ENCODE data around the gene ZNF454. TPM values are rescaled to one million over a fixed set of nuclear protein-coding genes. Genes with fewer than 3 reads are reported as not detected.
A peak's percentile ranks its signal among the peaks of the same experiment; 100 is the strongest.

ZNF454 gene
- 0.15 TPM for total RNA-seq (ENCODE audit: unreplicated experiment)
- long read RNA-seq = 0 reads

GRCh38 chr5:178940569-178941360 is at the start of gene ZNF454:
Gene ZNF454 (plus strand): TSS chr5:178941198. CDS start chr5:178942792, 1,594 bp downstream.
- Mint-ChIP-seq H3K4me3 (ENCODE audit: unreplicated experiment) (peak within 1 kb of the TSS; percentile 28), H3K27ac (ENCODE audit: unreplicated experiment) (no peak within 1 kb of the TSS), H3K27me3 (ENCODE audit: unreplicated experiment) (peaks cover 11% of the 10 kb centered on the region), H3K9me3 (ENCODE audit: unreplicated experiment) (peaks cover 59% of the 10 kb centered on the region), H3K36me3 (ENCODE audit: low read depth, unreplicated experiment) (peaks cover 33% of the 10 kb centered on the region), H3K4me1 (ENCODE audit: unreplicated experiment) (no peaks in the 10 kb centered on the region)
- DNase-seq (ENCODE audit: low spot score) = no peak
- no peak for TF ChIP-seq CTCF (IDR thresholded peaks at IDR 0.05; ENCODE audit: unreplicated experiment)

- peak within 1 kb of the TSS; percentile 93 for H3K4me3 Mint-ChIP-seq (ENCODE audit: unreplicated experiment)
- H3K27me3 Mint-ChIP-seq (ENCODE audit: unreplicated experiment) = no peaks in the 10 kb centered on the region
- H3K9me3 Mint-ChIP-seq (ENCODE audit: unreplicated experiment) = peaks cover 4% of the 10 kb centered on the region
- peaks cover 3% of the 10 kb centered on the region for H3K4me1 Mint-ChIP-seq (ENCODE audit: unreplicated experiment)
- no peak for TF ChIP-seq CTCF (IDR thresholded peaks at IDR 0.05; ENCODE audit: unreplicated experiment)
- no peak within 1 kb of the TSS for H3K27ac Mint-ChIP-seq (ENCODE audit: unreplicated experiment)
- peaks cover 19% of the 10 kb centered on the region for H3K36me3 Mint-ChIP-seq (ENCODE audit: low read depth, unreplicated experiment)
- peak; percentile 70 for DNase-seq (ENCODE audit: low spot score)
Measured at GRCh38 chr5:178895615-178896571, 45.1 kb upstream of the ZNF454 start, which contains the start of gene ZFP2. Gene ZFP2 (plus strand): TSS chr5:178895913. CDS start chr5:178931314, 35,401 bp downstream.

GRCh38 chr5:178899289-178899688 is 41.7 kb upstream of the ZNF454 start:
- Mint-ChIP-seq H3K27me3 (ENCODE audit: unreplicated experiment) (peaks cover 2% of the 10 kb centered on the region), H3K4me1 (ENCODE audit: unreplicated experiment) (peaks cover 3% of the 10 kb centered on the region), H3K27ac (ENCODE audit: unreplicated experiment) (no peak overlapping the region), H3K9me3 (ENCODE audit: unreplicated experiment) (peaks cover 4% of the 10 kb centered on the region), H3K4me3 (ENCODE audit: unreplicated experiment) (no peak overlapping the region), H3K36me3 (ENCODE audit: low read depth, unreplicated experiment) (peaks cover 26% of the 10 kb centered on the region)
- no peak for DNase-seq (ENCODE audit: low spot score)
- no peak for TF ChIP-seq CTCF (IDR thresholded peaks at IDR 0.05; ENCODE audit: unreplicated experiment)

- Mint-ChIP-seq H3K9me3 (ENCODE audit: unreplicated experiment) (peaks cover 4% of the 10 kb centered on the region), H3K36me3 (ENCODE audit: low read depth, unreplicated experiment) (peaks cover 29% of the 10 kb centered on the region), H3K27ac (ENCODE audit: unreplicated experiment) (no peak overlapping the region), H3K4me1 (ENCODE audit: unreplicated experiment) (no peaks in the 10 kb centered on the region), H3K27me3 (ENCODE audit: unreplicated experiment) (peaks cover 2% of the 10 kb centered on the region), H3K4me3 (ENCODE audit: unreplicated experiment) (peak overlapping the region; percentile 56)
- no peak for DNase-seq (ENCODE audit: low spot score)
- no peak for TF ChIP-seq CTCF (IDR thresholded peaks at IDR 0.05; ENCODE audit: unreplicated experiment)
Measured at GRCh38 chr5:178902849-178903248, 38.1 kb upstream of the ZNF454 start.

All from endothelial cell (in vitro differentiated cells).